NCI-H2227 (cell line): ENCODE measurements around the gene ZW10.

Experiments
- DNase-seq: peaks from one replicate; lab custom pipeline; 2025; ENCODE audit not compliant: unreplicated experiment; lab: John Stamatoyannopoulos, UW

Gene ZW10

DNA sequence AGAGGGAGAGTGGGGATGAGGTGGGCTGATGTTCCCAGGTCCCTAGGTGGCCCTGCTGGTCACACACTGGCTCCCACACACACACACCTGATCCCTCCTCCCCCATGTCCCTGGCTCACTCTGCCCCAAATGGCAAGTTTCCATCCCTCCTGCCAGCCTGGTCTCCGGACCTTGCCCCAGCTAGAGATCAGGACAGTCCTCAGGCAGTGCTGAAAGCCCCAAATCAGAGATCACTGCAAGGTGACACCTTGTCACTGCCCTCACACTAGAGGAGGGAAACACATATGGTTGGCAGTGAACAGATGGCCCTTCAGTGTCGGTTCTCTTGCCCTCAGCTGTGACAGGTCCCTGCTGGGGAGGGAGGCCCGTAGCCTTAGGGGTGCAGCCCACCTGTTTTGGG, 75.0 kb downstream of the ZW10 start:
- DNase-seq: no peak

DNA sequence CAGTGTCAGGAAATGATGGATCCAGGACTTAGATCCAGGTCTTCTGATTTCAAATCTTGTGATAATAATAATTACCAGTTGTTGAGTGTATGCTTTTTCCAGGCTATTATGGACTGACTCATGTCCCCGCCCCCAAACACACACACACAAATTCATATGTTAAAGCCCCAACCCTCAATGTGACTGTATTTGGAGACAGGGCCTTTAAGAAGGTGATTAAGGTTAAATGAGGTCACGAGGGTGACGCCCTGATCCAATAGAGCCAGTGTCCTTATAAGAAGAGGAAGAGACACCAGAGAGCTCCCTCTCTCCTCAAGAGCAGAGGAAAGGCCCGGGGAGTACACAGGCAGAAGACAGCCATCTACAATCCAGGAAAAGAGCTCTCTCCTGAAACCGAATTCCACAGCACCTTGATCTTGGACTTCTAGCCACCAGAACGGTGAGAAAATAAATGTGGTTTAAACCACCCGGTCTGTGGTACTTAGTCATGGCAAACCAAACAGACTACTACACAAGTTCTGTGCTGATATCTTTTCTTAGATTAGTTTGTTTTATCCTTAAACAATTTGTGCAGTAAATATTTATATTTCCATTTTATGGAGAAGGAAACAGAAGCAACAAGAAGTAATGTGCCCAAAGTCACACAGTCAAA, 75.6 kb downstream of the ZW10 start:
- no peak for DNase-seq

DNA sequence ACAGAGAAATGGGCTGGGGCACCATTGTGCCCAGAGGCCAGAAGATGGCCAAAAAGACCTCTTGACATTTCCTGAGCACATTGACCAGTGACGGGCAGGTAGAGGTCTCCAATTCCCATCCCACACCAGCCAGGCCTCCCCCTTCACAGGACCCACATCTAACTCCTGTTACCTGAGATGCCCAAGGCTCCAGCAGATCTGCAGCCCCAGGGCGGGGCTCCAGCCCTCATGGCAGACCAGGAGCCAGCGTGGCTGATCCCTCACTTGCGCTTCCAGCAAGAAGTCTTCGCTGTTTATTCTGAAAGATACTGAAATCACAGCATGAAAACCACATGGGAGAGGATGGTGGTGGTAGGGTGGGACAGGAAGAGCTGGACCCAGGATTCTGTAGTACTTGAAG, 76.4 kb downstream of the ZW10 start:
- DNase-seq: no peak

DNA sequence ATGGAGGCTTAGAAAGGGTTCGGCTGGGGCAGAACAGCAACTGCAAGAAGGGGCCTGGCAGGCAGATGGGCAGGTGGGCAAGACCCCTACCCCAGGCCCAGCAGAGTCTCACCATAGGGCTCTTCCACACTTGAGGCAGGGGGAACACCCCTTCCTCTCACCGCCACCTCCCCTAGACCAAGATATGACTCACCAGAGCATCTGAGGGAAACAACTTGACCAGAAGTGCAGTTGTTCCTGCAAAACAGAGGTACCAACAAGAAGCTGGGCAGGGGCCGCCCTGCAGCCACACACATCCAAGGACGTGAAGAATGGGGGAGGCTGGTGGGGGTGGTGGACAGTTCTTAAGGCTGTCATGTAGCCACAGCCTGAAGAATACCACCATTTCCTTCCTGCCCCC, 78.3 kb downstream of the ZW10 start:
- no peak for DNase-seq

DNA sequence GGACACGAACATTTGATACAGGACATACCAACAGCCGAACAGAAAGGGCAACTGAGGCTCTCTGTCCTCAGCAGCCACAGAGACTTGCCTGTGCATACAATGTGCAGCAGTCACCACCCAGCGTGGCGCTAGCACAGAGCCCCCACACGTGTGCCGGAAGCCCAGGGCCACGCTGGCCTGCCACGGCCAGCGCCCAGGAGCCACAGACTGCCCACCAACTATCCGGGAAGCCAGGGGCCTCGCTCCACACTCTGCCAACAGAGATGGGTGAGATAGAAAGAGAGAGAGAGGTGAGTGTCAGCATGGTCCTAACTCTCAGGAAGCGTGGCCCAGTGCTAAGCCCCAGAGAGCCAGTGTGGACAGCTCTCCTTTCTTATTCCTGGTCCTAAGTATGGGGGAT, 79.1 kb downstream of the ZW10 start:
- DNase-seq: no peak

DNA sequence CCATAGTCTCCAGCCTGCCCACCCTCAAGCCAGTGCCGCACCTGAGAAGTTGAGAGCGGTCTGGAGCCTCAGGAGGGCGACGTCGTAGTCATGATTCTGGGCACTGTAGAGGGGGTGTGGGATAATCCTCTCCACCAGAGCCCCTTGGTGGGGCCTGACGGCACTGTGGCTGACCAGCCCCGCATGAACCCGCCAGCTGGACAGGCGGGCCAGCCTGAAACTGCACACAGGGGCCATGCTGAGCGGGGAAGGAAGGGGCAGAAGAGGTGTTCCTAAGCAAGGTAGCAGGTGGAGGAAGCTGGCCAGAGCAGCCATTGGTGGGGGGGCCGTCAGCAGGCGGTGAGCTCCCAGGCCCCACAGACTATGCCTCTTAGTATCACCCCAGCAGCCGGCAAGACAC, 80.5 kb downstream of the ZW10 start:
- no peak for DNase-seq

DNA sequence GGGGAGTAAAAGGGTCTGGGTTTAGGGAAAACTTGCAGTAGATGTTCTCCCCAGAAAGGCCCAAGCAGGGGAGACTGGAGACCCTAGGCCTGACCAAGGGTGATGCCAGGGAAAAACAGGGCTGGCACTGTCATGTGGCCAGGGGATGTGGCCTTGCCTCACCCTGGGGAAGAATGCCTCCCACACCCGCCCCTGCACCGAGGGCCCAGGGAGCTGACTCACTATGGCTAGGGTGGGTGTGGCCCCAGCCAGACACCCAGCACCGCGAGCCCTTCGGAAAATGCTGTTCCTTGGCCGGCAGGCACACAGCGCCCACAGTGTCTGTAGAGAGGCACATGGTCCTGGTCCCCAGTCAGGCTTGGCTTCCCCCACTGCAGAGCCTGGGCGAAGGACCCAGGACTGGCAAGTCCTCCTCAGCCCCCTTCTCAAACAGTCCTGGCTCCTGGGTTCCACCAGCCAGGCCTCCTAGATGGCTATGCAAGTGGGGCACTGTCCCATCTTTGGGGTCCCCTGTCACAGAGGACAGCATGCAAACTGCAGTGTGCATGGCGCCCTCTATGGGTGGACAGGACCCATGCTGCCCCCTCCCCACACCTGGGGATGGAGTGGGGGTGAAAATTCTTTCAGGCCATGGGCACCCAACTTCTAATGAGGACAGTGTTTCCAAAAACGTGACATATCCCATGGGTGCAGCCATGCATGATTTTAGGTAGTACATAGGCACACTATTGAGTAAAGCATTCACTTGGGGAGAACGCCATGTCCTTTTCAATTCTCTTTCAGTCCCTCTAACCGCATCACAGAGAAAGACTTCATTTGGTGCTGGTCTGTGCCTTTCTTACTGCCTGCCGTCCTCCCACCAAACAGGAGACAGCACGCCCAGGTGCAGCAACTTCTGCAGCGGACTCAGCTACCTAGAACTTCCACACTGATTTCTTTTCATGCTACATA, 82.6 kb downstream of the ZW10 start:
- no peak for DNase-seq

DNA sequence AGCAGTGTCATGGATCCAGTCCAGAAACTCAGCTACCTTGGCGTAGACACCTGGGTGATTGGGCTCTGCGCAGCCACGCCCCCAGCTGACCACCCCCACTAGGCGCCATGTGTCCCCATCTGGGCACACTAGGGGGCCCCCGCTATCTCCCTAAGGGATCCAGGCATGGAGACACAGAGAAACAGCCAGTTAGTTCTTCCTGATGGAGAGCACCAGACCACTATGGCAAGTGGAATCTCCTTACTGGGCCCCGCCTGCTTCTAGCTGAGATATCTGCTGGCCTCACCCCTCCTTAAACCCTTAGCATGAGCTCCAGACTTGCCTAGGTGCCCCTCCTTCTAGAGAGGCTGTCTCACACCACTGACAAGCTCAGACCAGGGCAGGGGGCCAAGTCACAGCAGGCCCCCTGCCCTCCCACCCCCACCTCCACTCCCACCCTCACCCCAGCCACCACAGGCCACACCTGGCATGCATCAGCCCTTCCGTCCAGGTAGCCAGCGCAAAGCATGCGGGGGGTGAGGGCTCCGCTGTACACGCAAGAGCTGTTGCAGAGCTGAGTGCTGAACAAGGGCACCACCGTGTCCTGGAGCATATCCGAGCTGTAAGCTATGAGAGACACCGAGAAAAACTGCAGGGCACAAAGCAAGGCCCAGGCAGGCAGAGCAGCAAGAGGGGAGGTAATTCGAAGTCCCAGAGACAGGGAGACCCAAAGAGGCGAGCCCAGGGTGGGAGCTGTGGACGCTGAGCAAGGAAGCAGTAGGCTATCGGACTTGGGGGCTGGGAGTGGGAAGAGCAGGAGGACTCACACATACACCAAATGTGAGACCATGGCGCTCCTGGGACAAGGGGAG, 83.5 kb downstream of the ZW10 start:
- DNase-seq: no peak

DNA sequence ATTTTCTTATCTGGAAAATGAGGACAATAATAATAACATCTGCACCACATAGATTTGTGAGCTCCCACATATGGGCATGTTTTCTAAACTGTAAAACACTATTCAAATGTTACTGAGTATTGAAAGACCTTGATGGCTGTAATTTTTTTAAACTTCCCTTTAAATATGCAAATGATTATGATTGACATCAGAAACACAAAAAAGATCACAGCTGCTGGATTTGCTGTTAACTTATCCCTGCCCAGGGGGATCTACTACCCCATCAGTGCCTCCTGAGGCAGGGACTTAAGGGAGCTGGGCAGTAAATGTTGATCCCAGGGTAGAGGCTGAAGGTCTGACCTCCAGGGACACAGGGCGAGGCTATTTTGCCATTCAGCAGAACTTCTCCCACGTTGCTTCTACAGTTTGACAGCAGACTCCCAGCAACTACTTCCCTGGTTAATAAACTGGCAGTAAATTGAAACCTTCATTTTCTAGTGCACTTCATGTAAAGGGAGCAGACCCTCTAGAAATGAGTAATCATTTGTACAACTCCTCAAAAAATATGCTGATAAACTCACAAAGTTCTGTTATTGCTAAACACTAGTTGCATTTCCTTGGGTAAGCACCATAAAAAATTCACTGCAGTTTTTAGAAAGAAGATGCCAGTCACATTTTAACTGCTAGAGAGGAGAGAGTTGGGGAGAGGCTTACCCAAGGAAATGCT, 87.7 kb downstream of the ZW10 start:
- no peak for DNase-seq

DNA sequence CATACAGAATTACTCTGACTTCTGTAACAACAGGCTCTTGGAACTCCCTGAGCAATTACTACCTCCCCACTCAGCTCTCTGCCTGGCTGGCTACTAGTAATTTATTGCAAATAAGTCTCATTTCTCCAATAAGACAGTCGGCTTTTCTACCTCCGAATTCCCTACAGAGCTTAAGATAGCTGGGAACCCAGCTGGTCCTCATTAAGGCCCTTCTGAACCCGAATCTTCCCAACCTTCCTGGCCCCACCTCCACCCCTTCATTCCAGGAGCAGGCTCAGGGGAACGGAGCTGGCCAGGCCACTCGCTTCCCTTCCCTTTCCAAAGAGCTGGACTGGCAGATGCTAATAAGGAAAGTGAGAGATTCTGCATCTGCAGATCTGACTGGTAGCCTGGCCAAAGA, 89.0 kb downstream of the ZW10 start:
- no peak for DNase-seq

DNA sequence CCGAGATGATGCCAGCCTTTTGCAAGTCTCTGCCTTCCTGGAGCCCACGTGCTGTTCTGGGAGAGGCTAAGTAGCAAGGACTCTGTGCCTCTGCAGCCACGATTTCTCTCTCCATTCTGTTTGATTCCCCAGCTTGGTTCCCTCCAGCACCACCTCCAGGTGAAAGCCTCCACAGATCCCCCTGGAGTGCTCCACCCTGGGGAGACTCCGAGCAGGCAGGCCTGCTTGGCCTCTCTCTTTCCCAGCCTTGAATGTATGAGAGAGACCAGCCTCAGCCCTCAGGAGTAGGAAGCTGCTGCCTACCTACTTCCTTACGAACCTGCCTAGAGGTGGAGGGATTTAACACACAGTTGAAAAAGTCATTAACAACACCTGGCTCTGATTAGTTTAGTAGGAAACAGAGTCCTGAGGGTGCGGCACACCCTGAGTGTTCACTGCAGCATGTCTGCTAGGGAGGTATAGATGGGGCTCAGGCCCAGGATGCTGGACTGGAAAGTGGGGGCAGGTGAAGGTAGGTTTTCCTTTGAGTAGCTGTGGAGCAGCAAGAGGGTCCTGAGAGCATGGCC, 89.9 kb downstream of the ZW10 start:
- no peak for DNase-seq
